ENCODE results near the gene KNDC1.

KNDC1 gene

DNA sequence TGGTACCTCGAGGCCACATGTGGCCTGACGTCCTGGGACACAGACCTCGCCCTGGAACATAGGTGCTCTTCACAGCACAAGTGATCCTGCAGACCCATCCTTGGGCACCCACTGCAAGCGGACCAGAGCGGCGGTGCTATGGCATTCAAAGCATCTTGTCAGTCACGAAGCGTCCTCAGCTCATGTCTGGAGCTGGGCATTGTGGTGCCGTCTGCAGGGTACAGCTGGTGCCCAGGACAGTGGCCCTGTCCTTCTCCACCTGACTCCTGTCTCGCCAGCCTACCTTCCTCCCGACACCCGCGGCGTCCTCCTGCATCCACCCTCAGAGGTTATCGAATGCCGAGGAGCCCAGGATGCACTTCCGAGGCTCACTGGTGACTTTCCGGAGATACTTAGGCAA lies 45.8 kb upstream of the KNDC1 start:
- TF ChIP-seq, protein P1, sequence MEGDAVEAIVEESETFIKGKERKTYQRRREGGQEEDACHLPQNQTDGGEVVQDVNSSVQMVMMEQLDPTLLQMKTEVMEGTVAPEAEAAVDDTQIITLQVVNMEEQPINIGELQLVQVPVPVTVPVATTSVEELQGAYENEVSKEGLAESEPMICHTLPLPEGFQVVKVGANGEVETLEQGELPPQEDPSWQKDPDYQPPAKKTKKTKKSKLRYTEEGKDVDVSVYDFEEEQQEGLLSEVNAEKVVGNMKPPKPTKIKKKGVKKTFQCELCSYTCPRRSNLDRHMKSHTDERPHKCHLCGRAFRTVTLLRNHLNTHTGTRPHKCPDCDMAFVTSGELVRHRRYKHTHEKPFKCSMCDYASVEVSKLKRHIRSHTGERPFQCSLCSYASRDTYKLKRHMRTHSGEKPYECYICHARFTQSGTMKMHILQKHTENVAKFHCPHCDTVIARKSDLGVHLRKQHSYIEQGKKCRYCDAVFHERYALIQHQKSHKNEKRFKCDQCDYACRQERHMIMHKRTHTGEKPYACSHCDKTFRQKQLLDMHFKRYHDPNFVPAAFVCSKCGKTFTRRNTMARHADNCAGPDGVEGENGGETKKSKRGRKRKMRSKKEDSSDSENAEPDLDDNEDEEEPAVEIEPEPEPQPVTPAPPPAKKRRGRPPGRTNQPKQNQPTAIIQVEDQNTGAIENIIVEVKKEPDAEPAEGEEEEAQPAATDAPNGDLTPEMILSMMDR (IDR thresholded peaks at IDR 0.05; ENCODE audit: low read depth, low read length, missing control alignments) = no peak
- no peak overlapping the region for H3K4me3 ChIP-seq (ENCODE audit: low read depth, low read length)
- no peak for DNase-seq (ENCODE audit: low read depth)
- in situ Hi-C loops (cut with HindIII; ENCODE audit: low sequenced_read_pairs) = no loop called here

DNA sequence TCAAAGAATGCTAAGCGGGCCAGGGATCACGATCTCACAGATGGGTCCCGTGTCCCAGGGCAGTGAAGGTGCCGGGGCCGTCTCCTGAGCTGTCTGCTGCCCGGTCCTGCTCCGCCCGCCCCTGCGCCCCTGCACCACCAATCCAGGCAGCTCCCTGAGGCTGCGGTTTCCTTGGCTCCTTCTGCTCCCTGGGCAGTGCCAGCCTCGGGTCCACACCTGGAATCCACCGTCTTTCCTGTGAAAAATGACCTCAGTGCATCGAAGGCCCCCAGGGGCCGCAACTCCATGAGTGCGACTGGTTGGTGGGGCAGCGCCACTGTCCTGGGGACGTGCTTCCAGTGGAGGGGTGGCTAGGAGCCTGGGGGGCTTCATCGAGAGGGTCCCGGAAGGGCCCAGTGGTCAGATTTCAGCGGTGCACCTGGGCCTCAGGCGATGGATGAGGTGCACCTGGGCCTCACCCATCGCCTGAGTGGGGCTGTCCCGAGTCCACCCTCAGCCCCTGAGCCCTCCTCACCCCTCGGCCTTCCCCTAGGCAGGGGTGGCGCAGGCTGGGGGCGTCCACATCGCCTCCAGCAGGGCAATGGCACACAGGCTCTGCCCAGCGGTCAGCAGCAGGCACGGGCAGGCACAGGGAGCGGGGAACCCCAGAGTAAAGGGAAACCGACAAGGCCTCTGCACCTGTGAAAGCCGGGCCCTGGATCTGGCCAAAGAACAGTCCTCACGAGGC lies 45.1 kb upstream of the KNDC1 start:
- in situ Hi-C loops (cut with HindIII; ENCODE audit: low sequenced_read_pairs) = no loop called here
- TF ChIP-seq, protein P1 (IDR thresholded peaks at IDR 0.05; ENCODE audit: low read depth, low read length, missing control alignments) = no peak
- H3K4me3 ChIP-seq (ENCODE audit: low read depth, low read length) = no peak overlapping the region
- DNase-seq (ENCODE audit: low read depth) = no peak

DNA sequence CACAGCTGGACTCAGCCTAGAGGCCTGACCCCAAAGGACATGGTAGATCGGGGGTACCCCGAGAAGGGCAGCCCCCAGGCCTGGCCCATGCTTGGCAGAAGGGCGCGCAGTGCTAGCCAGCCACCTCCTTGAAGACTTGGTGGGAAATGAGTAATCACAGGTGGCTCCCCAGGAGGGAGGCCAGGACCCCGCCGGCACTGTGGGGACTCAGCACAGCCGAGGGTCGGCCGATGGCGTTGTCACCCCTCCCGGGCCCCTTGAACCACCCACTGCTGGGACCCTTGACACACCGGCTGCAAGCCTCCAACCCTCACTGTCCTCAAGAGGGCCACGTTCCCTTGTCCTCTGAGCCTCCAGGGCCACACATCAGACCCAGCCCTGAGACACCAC lies 44.6 kb upstream of the KNDC1 start:
- TF ChIP-seq, protein P1 (IDR thresholded peaks at IDR 0.05; ENCODE audit: low read depth, low read length, missing control alignments) = no peak
- in situ Hi-C loops (cut with HindIII; ENCODE audit: low sequenced_read_pairs) = no loop called here
- H3K4me3 ChIP-seq (ENCODE audit: low read depth, low read length) = no peak overlapping the region
- DNase-seq (ENCODE audit: low read depth) = no peak

DNA sequence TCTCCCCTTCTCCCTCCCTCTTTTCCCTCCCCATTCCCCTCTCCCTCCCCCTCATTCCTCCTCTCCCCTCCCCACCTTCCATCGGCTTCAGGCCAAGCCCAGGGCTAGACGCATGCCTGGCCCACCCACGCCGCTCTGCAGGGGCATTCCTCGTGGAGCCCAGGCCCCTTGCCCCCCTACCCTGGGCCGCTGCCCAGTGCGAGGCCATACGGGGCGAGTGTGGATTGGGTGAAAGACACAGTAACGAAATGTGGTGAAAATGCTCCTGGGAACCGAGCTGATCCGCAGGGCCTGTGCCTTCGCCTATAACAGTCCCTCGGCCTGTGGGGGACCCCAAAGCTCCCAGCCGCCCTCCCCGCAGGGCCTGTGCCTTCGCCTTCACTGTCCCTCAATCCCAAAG lies 44.0 kb upstream of the KNDC1 start:
- TF ChIP-seq, protein P1 (IDR thresholded peaks at IDR 0.05; ENCODE audit: low read depth, low read length, missing control alignments) = no peak
- no peak for DNase-seq (ENCODE audit: low read depth)
- in situ Hi-C loops (cut with HindIII; ENCODE audit: low sequenced_read_pairs) = no loop called here

DNA sequence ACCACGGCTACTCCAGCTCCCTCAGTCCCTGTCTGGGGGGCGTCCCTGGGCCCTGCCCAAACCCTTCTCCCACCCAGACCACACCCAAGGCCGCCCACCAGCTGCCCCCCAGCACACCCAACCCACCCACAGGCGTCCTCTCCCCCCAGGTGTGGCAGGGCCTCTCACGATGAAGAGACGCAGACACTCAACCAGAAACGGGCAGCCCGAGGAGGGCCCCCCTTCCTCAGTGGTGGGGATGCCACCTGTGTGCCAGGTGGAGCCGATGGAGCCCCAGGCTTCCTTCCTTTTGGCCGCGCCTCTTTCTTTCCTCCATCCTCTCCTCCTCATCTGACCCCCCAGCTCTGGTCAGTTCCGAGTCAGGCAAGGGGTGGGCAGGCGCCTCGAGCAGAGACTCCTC lies 43.6 kb upstream of the KNDC1 start:
- TF ChIP-seq, protein P1 (IDR thresholded peaks at IDR 0.05; ENCODE audit: low read depth, low read length, missing control alignments) = no peak
- no peak overlapping the region for H3K4me3 ChIP-seq (ENCODE audit: low read depth, low read length)
- in situ Hi-C loops (cut with HindIII; ENCODE audit: low sequenced_read_pairs) = no loop called here
- DNase-seq (ENCODE audit: low read depth) = no peak

More for the DNA sequence above, 44.0 kb upstream of the KNDC1 start:
- no peak overlapping the region for H3K4me3 ChIP-seq (ENCODE audit: low read depth, low read length)

DNA sequence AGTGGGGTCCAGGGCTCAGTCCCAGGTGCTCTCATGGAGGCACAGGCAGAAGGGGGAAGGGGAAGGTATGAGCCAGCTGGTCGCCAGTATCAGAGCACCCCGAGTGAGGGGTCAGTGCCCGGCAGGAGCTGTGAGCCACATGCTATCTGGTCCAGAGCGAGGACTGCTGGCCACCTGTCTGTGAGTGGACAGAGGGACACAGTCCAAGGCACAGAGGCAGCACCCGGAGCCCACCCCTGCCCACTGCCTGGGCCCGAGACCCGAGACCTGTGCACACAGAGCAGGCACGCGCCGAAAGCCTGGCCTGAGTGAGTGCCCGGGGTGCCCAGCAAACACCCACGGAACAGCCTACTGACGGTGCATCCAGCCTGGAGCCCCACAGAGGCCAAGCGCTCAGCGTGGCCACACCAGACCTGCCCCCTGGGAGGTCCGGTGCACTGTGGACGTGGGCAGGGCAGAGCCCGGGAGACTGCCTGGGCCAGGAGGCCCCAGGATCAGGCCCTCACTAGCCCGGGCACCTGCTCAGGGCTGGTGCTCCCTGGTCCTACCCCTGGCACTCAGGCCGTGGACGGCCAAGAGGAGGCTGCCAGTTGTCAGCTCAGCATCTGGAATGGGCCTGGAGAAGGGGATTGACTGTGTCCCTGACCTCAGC lies 42.9 kb upstream of the KNDC1 start:
- DNase-seq (ENCODE audit: low read depth) = no peak
- TF ChIP-seq, protein P1 (IDR thresholded peaks at IDR 0.05; ENCODE audit: low read depth, low read length, missing control alignments) = no peak
- H3K4me3 ChIP-seq (ENCODE audit: low read depth, low read length) = no peak overlapping the region
- in situ Hi-C loops (cut with HindIII; ENCODE audit: low sequenced_read_pairs) = no loop called here

All from astrocyte of the cerebellum (primary cell).